ENCODE measurements around the gene CXorf38. TPM values are rescaled to one million over a fixed set of nuclear protein-coding genes. Genes with fewer than 3 reads are reported as not detected.
A peak's percentile ranks its signal among the peaks of the same experiment; 100 is the strongest.

Gene CXorf38
- total RNA-seq, 1 experiment from 2014 or later = 10.5 TPM

GRCh38 chrX:40580537-40581335, 66.6 kb downstream of the CXorf38 start, which contains the start of gene ATP6AP2:
TSS of gene ATP6AP2 (plus strand) at chrX:40580970. CDS start at chrX:40581066, 96 bp downstream.
- peaks cover 6% of the 10 kb centered on the region for H3K79me1 ChIP-seq (ENCODE audit: insufficient read depth, low read depth, low read length, poor library complexity, severe bottlenecking)
- H3K9me3 ChIP-seq (ENCODE audit: control insufficient read depth, low read depth, low read length) = no peaks in the 10 kb centered on the region
- H2BK20ac ChIP-seq (ENCODE audit: low read depth, low read length, poor library complexity, severe bottlenecking) = no peak within 1 kb of the TSS
- no peaks in the 10 kb centered on the region for H3K4me1 ChIP-seq (ENCODE audit: insufficient read depth, low read length)
- H3K9ac ChIP-seq (ENCODE audit: extremely low read depth, insufficient read length, low read length) = peak within 1 kb of the TSS; percentile 75
- H3K4me1 Mint-ChIP-seq = peaks cover 7 to 10% of the 10 kb centered on the region in 2 experiments; a peak in 3 of 4 replicates
- no peaks in the 10 kb centered on the region for H3K27me3 ChIP-seq (ENCODE audit: insufficient read depth, low read length)
- no peak within 1 kb of the TSS; the same call in 1 of the 2 replicates for H3K14ac ChIP-seq (ENCODE audit: insufficient read depth, low read length)
- H3K79me2 ChIP-seq (ENCODE audit: insufficient read depth, low read length) = peaks cover 10% of the 10 kb centered on the region; the same call in 1 of the 2 replicates
- no peak within 1 kb of the TSS for H2BK5ac ChIP-seq (ENCODE audit: insufficient read length, low read length)
- H2AK5ac ChIP-seq (ENCODE audit: insufficient read length, low read length) = no peak within 1 kb of the TSS
- peak within 1 kb of the TSS; percentile 83 to 88 for H3K4me3 Mint-ChIP-seq
- H3K9me3 Mint-ChIP-seq = peaks cover 60% of the 10 kb centered on the region in 2 experiments
- no peak within 1 kb of the TSS for H3K27ac ChIP-seq (ENCODE audit: insufficient read length, low read depth, low read length)
- no peak within 1 kb of the TSS for H4K8ac ChIP-seq (replicated peaks; ENCODE audit: insufficient read length, low read depth, low read length)
- peak within 1 kb of the TSS; percentile 76 for H3K18ac ChIP-seq (ENCODE audit: insufficient read length, low read depth, low read length)
- H3K23me2 ChIP-seq (ENCODE audit: insufficient read length, low read depth, low read length, poor library complexity, severe bottlenecking) = peaks cover 4% of the 10 kb centered on the region
- H3K4ac ChIP-seq (ENCODE audit: low read depth, low read length) = no peak within 1 kb of the TSS
- peaks cover 0 to 2% (median 0%) of the 10 kb centered on the region in 3 experiments; a peak in 3 of 7 replicates for H3K36me3 Mint-ChIP-seq (ENCODE audit: insufficient read depth in 1 of 3, low read depth in 3 of 3)
- H3K4me2 ChIP-seq (ENCODE audit: insufficient read depth, insufficient read length, low read length) = peak within 1 kb of the TSS; percentile 80
- H3K56ac ChIP-seq (ENCODE audit: insufficient read length, low read depth, low read length) = no peak within 1 kb of the TSS
- WGBS (ENCODE audit: extremely low coverage, insufficient read length, low lambda C conversion rate) = no CpG with 5 or more reads among the region's 89 CpGs
- peaks cover 2% of the 10 kb centered on the region; the same call in 1 of the 2 replicates for H3K27me3 Mint-ChIP-seq (ENCODE audit: low read depth)
- DNase-seq = peak; percentile 97
- no peak within 1 kb of the TSS for H4K5ac ChIP-seq (ENCODE audit: insufficient read length, low read depth, low read length)
- TF ChIP-seq CTCF (conservative IDR thresholded peaks at IDR 0.05) = no peak
- no peak within 1 kb of the TSS for H2BK15ac ChIP-seq (ENCODE audit: low read depth, low read length)
- no peak within 1 kb of the TSS for H2BK120ac ChIP-seq (ENCODE audit: low read depth, low read length, poor library complexity, severe bottlenecking)
- no peak within 1 kb of the TSS for H2AFZ ChIP-seq (ENCODE audit: low read length)
- H2BK12ac ChIP-seq (ENCODE audit: insufficient read length, low read depth, low read length) = no peak within 1 kb of the TSS
- no peak within 1 kb of the TSS for H3K23ac ChIP-seq (ENCODE audit: insufficient read length, low read depth, low read length)
- H4K91ac ChIP-seq (ENCODE audit: insufficient read length, low read depth, low read length) = no peak within 1 kb of the TSS
- H3T11ph ChIP-seq (ENCODE audit: low read length) = no peak within 1 kb of the TSS
- peak within 1 kb of the TSS in 1 of 3 experiments; percentile 94; a peak in 4 of 7 replicates for H3K27ac Mint-ChIP-seq
- no peaks in the 10 kb centered on the region for H4K20me1 ChIP-seq (ENCODE audit: control insufficient read depth, insufficient read depth, insufficient read length)
